Dendritic cell treated with granulocyte-macrophage colony-stimulating factor and Interleukin-4, amounts not matched to agents 40 ng/mL and 50 ng/mL, for 4 days (primary cell): ENCODE measurements around the gene JUNB.

Experiments
- H3K27ac Mint-ChIP-seq: one replicate; pipeline ENCODE4 v1.8.0; 2022; ENCODE audit warnings: mild to moderate bottlenecking, mixed read lengths
- H3K27me3 Mint-ChIP-seq: one replicate; pipeline ENCODE4 v1.8.0; 2022; ENCODE audit warnings: mild to moderate bottlenecking, mixed read lengths
- H3K36me3 Mint-ChIP-seq: one replicate; pipeline ENCODE4 v1.8.0; 2022; ENCODE audit warnings: low read depth, mixed read lengths
- H3K4me1 Mint-ChIP-seq: one replicate; pipeline ENCODE4 v1.8.0; 2022; ENCODE audit warnings: low read depth, mixed read lengths
- H3K4me3 Mint-ChIP-seq: one replicate; pipeline ENCODE4 v1.8.0; 2022; ENCODE audit warnings: mild to moderate bottlenecking, moderate library complexity, mixed read lengths
- H3K9me3 Mint-ChIP-seq: one replicate; pipeline ENCODE4 v1.8.0; 2022; ENCODE audit warnings: mixed read lengths
- intact Hi-C: fragments of 100-400 bp; cut with micrococcal nuclease; formaldehyde crosslinking; loops from one replicate; pipeline ENCODE4 v1.15.0; 2022

The JUNB gene

DNA sequence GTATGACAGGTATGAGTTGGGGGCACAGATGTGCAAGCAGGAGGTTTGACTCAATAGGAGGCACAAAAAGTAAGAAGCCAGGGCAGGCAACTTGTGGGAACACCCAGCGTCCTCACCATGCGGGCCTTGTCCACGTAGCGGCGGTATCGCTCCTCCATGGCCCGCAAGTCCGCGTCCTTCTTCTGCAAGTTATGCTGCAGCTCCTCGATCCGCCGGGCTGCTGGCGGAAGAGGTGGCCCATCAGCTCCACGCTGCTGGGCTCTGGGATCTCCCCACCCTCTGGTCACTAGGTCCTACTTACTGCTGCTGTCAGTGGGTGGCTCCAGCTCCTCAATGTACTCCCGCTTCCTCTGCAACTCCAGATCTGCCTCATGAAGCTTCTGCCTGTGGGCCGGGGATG, 26.6 kb upstream of the JUNB start:
- intact Hi-C loops, result no loop called here
- Mint-ChIP-seq H3K4me1 (peaks cover 12% of the 10 kb centered on the region), H3K27me3 (no peaks in the 10 kb centered on the region), H3K36me3 (peaks cover 75% of the 10 kb centered on the region), H3K4me3 (no peak overlapping the region), H3K27ac (no peak overlapping the region), H3K9me3 (no peaks in the 10 kb centered on the region)

DNA sequence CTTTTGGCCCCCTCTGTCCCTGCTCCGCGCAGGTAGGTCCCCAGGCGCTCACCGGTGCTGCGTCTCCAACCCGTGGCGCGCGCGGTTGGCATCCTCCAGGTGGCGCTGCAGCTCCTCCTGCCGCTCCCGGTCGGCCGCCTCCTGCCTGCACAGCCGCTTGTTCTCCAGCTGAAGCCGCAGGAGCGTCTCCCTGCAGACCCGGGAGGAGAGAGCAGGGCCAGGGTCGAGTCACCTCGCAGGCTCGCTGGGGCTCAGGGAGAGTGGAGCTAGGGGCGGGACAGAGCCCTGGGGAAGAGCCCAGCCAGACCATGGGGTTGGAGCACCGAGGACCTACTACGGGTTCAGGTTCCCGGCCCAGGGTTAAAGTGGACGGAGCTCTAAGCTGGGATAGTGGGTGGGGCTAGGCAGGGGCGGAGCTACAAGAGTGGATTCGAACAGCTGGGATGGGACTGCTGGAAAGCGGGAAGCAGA, 25.2 kb upstream of the JUNB start:
- Mint-ChIP-seq H3K27ac (peak overlapping the region; percentile 60), H3K36me3 (peaks cover 89% of the 10 kb centered on the region), H3K4me1 (peaks cover 7% of the 10 kb centered on the region), H3K4me3 (peak overlapping the region; percentile 78), H3K27me3 (no peaks in the 10 kb centered on the region), H3K9me3 (no peaks in the 10 kb centered on the region)
- intact Hi-C loops, result loop anchor here (2.0 kb wide), 1 partner anchor 81 kb away; no protein-coding TSS in a partner anchor

- Mint-ChIP-seq H3K4me3 (no peak overlapping the region), H3K27me3 (no peaks in the 10 kb centered on the region), H3K36me3 (peaks cover 85% of the 10 kb centered on the region), H3K4me1 (peaks cover 7% of the 10 kb centered on the region), H3K9me3 (no peaks in the 10 kb centered on the region), H3K27ac (no peak overlapping the region)
- intact Hi-C loops, result loop anchor here (2.0 kb wide), 1 partner anchor 80 kb away; no protein-coding TSS in a partner anchor
Observed at GRCh38 chr19:12767150-12767549, 24.1 kb upstream of the JUNB start.

GRCh38 chr19:12767666-12768065, 23.6 kb upstream of the JUNB start:
- intact Hi-C loops, result loop anchor here (2.0 kb wide), 1 partner anchor 79 kb away; no protein-coding TSS in a partner anchor
- H3K4me3 Mint-ChIP-seq, result no peak overlapping the region
- H3K27me3 Mint-ChIP-seq, result no peaks in the 10 kb centered on the region
- H3K27ac Mint-ChIP-seq, result no peak overlapping the region
- peaks cover 10% of the 10 kb centered on the region for H3K4me1 Mint-ChIP-seq
- H3K9me3 Mint-ChIP-seq, result no peaks in the 10 kb centered on the region
- H3K36me3 Mint-ChIP-seq, result peaks cover 79% of the 10 kb centered on the region

- no peaks in the 10 kb centered on the region for H3K9me3 Mint-ChIP-seq
- H3K36me3 Mint-ChIP-seq, result peaks cover 69% of the 10 kb centered on the region
- H3K27me3 Mint-ChIP-seq, result no peaks in the 10 kb centered on the region
- no peak overlapping the region for H3K4me3 Mint-ChIP-seq
- intact Hi-C loops, result no loop called here
- H3K4me1 Mint-ChIP-seq, result peaks cover 27% of the 10 kb centered on the region
- no peak overlapping the region for H3K27ac Mint-ChIP-seq
Observed at GRCh38 chr19:12769689-12770088, 21.6 kb upstream of the JUNB start.

DNA sequence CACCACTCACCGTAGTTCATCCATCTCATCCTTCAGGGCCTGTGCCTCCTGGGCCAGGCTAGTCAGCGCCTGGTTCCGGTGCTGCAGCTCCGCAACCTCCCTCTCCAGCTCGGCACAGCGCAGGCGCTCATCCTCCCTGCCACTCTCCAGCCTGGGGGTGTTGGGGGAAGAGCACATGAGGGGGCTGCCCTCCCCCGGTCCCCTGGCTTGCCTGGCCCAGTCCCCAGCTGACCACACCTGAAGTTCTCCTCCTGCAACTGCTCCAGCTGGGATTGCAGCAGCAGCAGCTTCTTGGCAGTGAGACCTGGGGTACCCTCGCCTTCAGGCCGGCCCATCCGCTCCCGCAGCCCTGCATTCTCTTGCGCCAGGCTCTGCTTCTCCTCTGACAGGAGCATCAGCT, 20.4 kb upstream of the JUNB start:
- Mint-ChIP-seq H3K4me1 (peaks cover 29% of the 10 kb centered on the region), H3K9me3 (no peaks in the 10 kb centered on the region), H3K27me3 (no peaks in the 10 kb centered on the region), H3K27ac (no peak overlapping the region), H3K4me3 (no peak overlapping the region), H3K36me3 (peaks cover 57% of the 10 kb centered on the region)
- intact Hi-C loops, result no loop called here

- Mint-ChIP-seq H3K4me3 (no peak overlapping the region), H3K9me3 (no peaks in the 10 kb centered on the region), H3K4me1 (peaks cover 24% of the 10 kb centered on the region), H3K27me3 (no peaks in the 10 kb centered on the region), H3K36me3 (peaks cover 43% of the 10 kb centered on the region), H3K27ac (no peak overlapping the region)
- intact Hi-C loops, result no loop called here
Observed at GRCh38 chr19:12772323-12772722, 19.0 kb upstream of the JUNB start.

GRCh38 chr19:12773571-12773970, 17.7 kb upstream of the JUNB start:
- Mint-ChIP-seq H3K27me3 (no peaks in the 10 kb centered on the region), H3K4me1 (peaks cover 32% of the 10 kb centered on the region), H3K27ac (no peak overlapping the region), H3K9me3 (no peaks in the 10 kb centered on the region), H3K36me3 (peaks cover 45% of the 10 kb centered on the region), H3K4me3 (no peak overlapping the region)
- intact Hi-C loops, result no loop called here

GRCh38 chr19:12774588-12775555, 16.4 kb upstream of the JUNB start, which contains the start of gene HOOK2:
TSS of gene HOOK2 (minus strand) at chr19:12775552. CDS start at chr19:12775449, 103 bp downstream.
- H3K9me3 Mint-ChIP-seq, result no peaks in the 10 kb centered on the region
- peak within 1 kb of the TSS; percentile 81 for H3K27ac Mint-ChIP-seq
- intact Hi-C loops, result no loop called here
- peaks cover 38% of the 10 kb centered on the region for H3K36me3 Mint-ChIP-seq
- peak within 1 kb of the TSS; percentile 72 for H3K4me3 Mint-ChIP-seq
- peaks cover 42% of the 10 kb centered on the region for H3K4me1 Mint-ChIP-seq
- no peaks in the 10 kb centered on the region for H3K27me3 Mint-ChIP-seq

- peak overlapping the region; percentile 91 for H3K27ac Mint-ChIP-seq
- intact Hi-C loops, result loop anchor here (1.0 kb wide), 2 partner anchors 14 to 19 kb away; partner anchors contain the start of gene JUNB
- no peaks in the 10 kb centered on the region for H3K9me3 Mint-ChIP-seq
- H3K27me3 Mint-ChIP-seq, result no peaks in the 10 kb centered on the region
- peaks cover 57% of the 10 kb centered on the region for H3K4me1 Mint-ChIP-seq
- H3K4me3 Mint-ChIP-seq, result peak overlapping the region; percentile 83
- peaks cover 22% of the 10 kb centered on the region for H3K36me3 Mint-ChIP-seq
Observed at GRCh38 chr19:12777217-12778016, 13.9 kb upstream of the JUNB start.

DNA sequence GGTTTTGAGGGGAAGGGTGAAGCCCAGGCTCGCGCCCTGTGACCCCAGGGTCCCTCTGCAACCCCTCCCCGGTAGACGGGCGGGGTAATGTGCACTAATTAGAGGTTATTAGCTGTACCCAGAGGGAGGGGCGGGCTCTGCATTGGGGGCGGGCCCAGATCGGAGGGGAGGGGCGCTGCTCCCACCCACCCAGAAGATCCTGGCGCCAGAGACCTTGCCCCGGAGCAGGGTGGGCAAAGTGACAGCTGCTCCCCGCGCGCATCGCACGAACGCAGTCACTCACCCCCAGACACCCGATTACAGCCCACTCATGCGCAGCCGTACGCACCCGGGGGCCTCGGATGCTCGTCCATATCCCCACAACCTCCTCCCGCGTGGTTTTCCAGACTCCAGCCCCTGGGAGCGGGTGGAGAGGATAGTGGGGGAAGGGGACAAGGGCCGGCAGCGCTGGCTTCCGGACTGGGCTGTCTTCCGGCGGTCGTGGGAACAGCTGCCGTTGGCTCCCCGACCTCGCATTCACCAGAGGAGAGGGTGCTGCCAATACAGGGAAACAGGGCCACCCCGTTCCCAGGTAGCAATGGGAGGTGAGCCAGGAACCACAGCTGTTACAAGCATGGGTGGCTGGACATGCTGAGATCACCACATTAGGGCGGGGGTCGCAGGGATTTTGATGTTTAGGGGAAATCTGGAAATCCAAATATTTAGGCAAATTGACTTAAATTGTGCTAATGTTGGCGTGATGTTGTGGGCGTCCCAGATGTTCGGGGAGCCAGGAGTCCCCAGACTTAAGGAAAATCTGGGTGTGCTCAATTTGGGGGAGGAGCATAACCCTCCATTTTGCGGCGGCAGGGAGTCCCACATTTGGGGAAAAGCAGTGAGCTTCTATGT, 13.0 kb upstream of the JUNB start:
- H3K4me1 Mint-ChIP-seq, result peaks cover 48% of the 10 kb centered on the region
- peaks cover 21% of the 10 kb centered on the region for H3K36me3 Mint-ChIP-seq
- H3K4me3 Mint-ChIP-seq, result peak overlapping the region; percentile 83
- no peaks in the 10 kb centered on the region for H3K27me3 Mint-ChIP-seq
- H3K9me3 Mint-ChIP-seq, result no peaks in the 10 kb centered on the region
- H3K27ac Mint-ChIP-seq, result peak overlapping the region; percentile 91
- intact Hi-C loops, result no loop called here

DNA sequence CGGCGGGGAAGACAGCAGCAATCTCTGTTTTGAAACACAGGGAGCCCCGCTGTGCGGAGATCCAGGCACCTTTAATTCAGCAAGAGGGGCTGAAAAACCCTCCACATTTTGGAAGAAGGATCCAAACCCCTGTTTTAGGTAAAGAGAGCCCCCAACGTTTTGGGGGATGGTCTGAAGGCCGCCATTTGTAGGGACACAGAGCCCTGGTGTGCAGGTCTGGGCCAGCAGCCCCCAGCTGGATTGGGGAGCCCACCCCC, 12.5 kb upstream of the JUNB start:
- Mint-ChIP-seq H3K36me3 (peaks cover 16% of the 10 kb centered on the region), H3K27me3 (no peaks in the 10 kb centered on the region), H3K9me3 (no peaks in the 10 kb centered on the region), H3K4me1 (peaks cover 43% of the 10 kb centered on the region), H3K27ac (peak overlapping the region; percentile 91), H3K4me3 (peak overlapping the region; percentile 83)
- intact Hi-C loops, result no loop called here
